Neural progenitor cell (in vitro differentiated cells): ENCODE data around the gene HLA-DOB. TPM values are rescaled to one million over a fixed set of nuclear protein-coding genes. Genes with fewer than 3 reads are reported as not detected.
A peak's percentile ranks its signal among the peaks of the same experiment; 100 is the strongest.
"Not testable (repeated sequence)": the region's sequence is repeated elsewhere in the genome, so short reads cannot be mapped to it uniquely, and the experiment has no call there.

Source experiments
- DNase-seq: peaks from one replicate; pipeline ENCODE4 v3.0.0-alpha.2; 2016; ENCODE audit warnings: low spot score
- H2AFZ ChIP-seq: fragments of 200-600 bp; sonication (generic); replicated peaks from 2 replicates; pipeline ENCODE4 v1.6.1; 2016; ENCODE audit warnings: antibody characterized with exemption
- H3F3A ChIP-seq: fragments of 200-600 bp; sonication (generic); 2 replicates; pipeline ENCODE4 v1.6.1; 2016; ENCODE audit warnings: antibody characterized with exemption, low read depth
- H3K27ac ChIP-seq: fragments of 200-600 bp; sonication (generic); 2 replicates; pipeline ENCODE4 v1.5.1; 2016; ENCODE audit warnings: mild to moderate bottlenecking
- H3K27me3 ChIP-seq: fragments of 200-600 bp; sonication (generic); 2 replicates; pipeline ENCODE4 v1.6.1; 2016; ENCODE audit warnings: mild to moderate bottlenecking, moderate library complexity
- H3K36me3 ChIP-seq: fragments of 200-600 bp; sonication (generic); 2 replicates; pipeline ENCODE4 v1.5.1; 2016
- H3K4me1 ChIP-seq: fragments of 200-600 bp; sonication (generic); 2 replicates; pipeline ENCODE4 v1.6.1; 2016; ENCODE audit warnings: mixed run types
- H3K4me2 ChIP-seq: fragments of 200-600 bp; sonication (generic); 2 replicates; pipeline ENCODE4 v1.6.1; 2016
- H3K4me3 ChIP-seq: fragments of 200-600 bp; sonication (generic); 2 replicates; pipeline ENCODE4 v1.5.1; 2016
- H3K79me2 ChIP-seq: fragments of 200-600 bp; sonication (generic); 2 replicates; pipeline ENCODE4 v1.6.1; 2016; ENCODE audit warnings: low read depth
- H3K9ac ChIP-seq: fragments of 200-600 bp; sonication (generic); 2 replicates; pipeline ENCODE4 v1.6.1; 2016
- H3K9me3 ChIP-seq: fragments of 200-600 bp; sonication (generic); 2 replicates; pipeline ENCODE4 v1.5.1; 2016; ENCODE audit warnings: low read depth
- H4K20me1 ChIP-seq: fragments of 200-600 bp; sonication (generic); 2 replicates; pipeline ENCODE4 v1.6.1; 2016; ENCODE audit warnings: low read depth
- H3K27ac Mint-ChIP-seq: 3 replicates; pipeline ENCODE4 v1.8.0; 2021; ENCODE audit warnings: mixed read lengths
- H3K27me3 Mint-ChIP-seq: 2 replicates; pipeline ENCODE4 v1.8.0; 2022; ENCODE audit warnings: low read depth, mild to moderate bottlenecking, inconsistent platforms, moderate library complexity, mixed read lengths; ENCODE audit not compliant: insufficient read depth
- H3K36me3 Mint-ChIP-seq: 3 replicates; pipeline ENCODE4 v1.8.0; 2021; ENCODE audit warnings: mixed read lengths
- H3K4me1 Mint-ChIP-seq: 3 replicates; pipeline ENCODE4 v1.8.0; 2021; ENCODE audit warnings: mixed read lengths
- H3K4me3 Mint-ChIP-seq: 3 replicates; pipeline ENCODE4 v1.8.0; 2021; ENCODE audit warnings: mild to moderate bottlenecking, moderate library complexity, mixed read lengths
- H3K9me3 Mint-ChIP-seq: 3 replicates; pipeline ENCODE4 v1.8.0; 2020; ENCODE audit warnings: mixed read lengths
- CTCF ChIP-seq: fragments of 200-600 bp; sonication (generic); IDR thresholded peaks from 2 replicates; pipeline ENCODE4 v1.5.1; 2017; ENCODE audit warnings: antibody characterized with exemption, mild to moderate bottlenecking
- EZH2 ChIP-seq: fragments of 200-600 bp; sonication (generic); IDR thresholded peaks from 2 replicates; pipeline ENCODE4 v1.6.1; 2017; ENCODE audit warnings: antibody characterized with exemption, mild to moderate bottlenecking, moderate library complexity
- EZH2phosphoT487 ChIP-seq: fragments of 200-600 bp; sonication (generic); IDR thresholded peaks from 2 replicates; pipeline ENCODE4 v1.6.1; 2017; ENCODE audit warnings: antibody characterized with exemption
- total RNA-seq: library from RNA; depleted of rRNA; stranded (reverse); fragments of >200 nt; gene quantifications from 2 replicates; pipeline ENCODE4 v1.2.3, GENCODE V29; 2015; ENCODE audit warnings: low replicate concordance

Gene HLA-DOB
- total RNA-seq, 1 donor from 2014 or later, result 2.6 TPM

GRCh38 chr6:32785781-32786533 is 30.8 kb downstream of the HLA-DOB start:
- Histone ChIP-seq H4K20me1 (no peaks in the 10 kb centered on the region), H3K27me3 (no peaks in the 10 kb centered on the region), H3K4me3 (no peak overlapping the region), H3F3A (no peaks in the 10 kb centered on the region), H3K27ac (no peak overlapping the region), H3K36me3 (no peaks in the 10 kb centered on the region), H3K4me2 (no peak overlapping the region), H3K9ac (no peak overlapping the region), H3K4me1 (no peaks in the 10 kb centered on the region), H2AFZ (no peak overlapping the region), H3K9me3 (no peaks in the 10 kb centered on the region), H3K79me2 (no peaks in the 10 kb centered on the region)
- Mint-ChIP-seq H3K4me3 (no peak overlapping the region), H3K9me3 (no peaks in the 10 kb centered on the region), H3K36me3 (no peaks in the 10 kb centered on the region), H3K27ac (no peak overlapping the region), H3K27me3 (peaks cover 2% of the 10 kb centered on the region), H3K4me1 (no peaks in the 10 kb centered on the region)
- no peak for TF ChIP-seq EZH2phosphoT487
- peak; percentile 77 for TF ChIP-seq CTCF
- TF ChIP-seq EZH2, result no peak
- peak; percentile 75 for DNase-seq

- H3K27ac Mint-ChIP-seq, H3K36me3 Mint-ChIP-seq, H3K79me2 ChIP-seq, H3K4me3 Mint-ChIP-seq, H3K27ac ChIP-seq, H2AFZ ChIP-seq, H3K27me3 Mint-ChIP-seq, H3K4me1 Mint-ChIP-seq, H3K4me3 ChIP-seq, H3K9ac ChIP-seq, DNase-seq, H3K27me3 ChIP-seq, H3K4me1 ChIP-seq, H4K20me1 ChIP-seq, H3K4me2 ChIP-seq, H3F3A ChIP-seq, H3K36me3 ChIP-seq, H3K9me3 ChIP-seq, H3K9me3 Mint-ChIP-seq: not testable (repeated sequence)
Measured at GRCh38 chr6:32782923-32783322, 33.9 kb downstream of the HLA-DOB start.

- Histone ChIP-seq H3K4me2 (no peak overlapping the region), H3K79me2 (no peaks in the 10 kb centered on the region), H4K20me1 (no peaks in the 10 kb centered on the region), H3K9ac (no peak overlapping the region), H3F3A (no peaks in the 10 kb centered on the region), H3K27me3 (no peaks in the 10 kb centered on the region), H3K4me3 (no peak overlapping the region), H3K36me3 (no peaks in the 10 kb centered on the region), H3K9me3 (no peaks in the 10 kb centered on the region), H3K27ac (no peak overlapping the region), H2AFZ (no peak overlapping the region), H3K4me1 (no peaks in the 10 kb centered on the region)
- Mint-ChIP-seq H3K36me3 (no peaks in the 10 kb centered on the region), H3K4me3 (no peak overlapping the region), H3K27ac (no peak overlapping the region), H3K9me3 (no peaks in the 10 kb centered on the region), H3K4me1 (no peaks in the 10 kb centered on the region), H3K27me3 (peaks cover 8% of the 10 kb centered on the region)
- TF ChIP-seq EZH2phosphoT487 (no peak), EZH2 (no peak), CTCF (no peak)
- no peak for DNase-seq
Measured at GRCh38 chr6:32779036-32779435, 37.8 kb downstream of the HLA-DOB start.

GRCh38 chr6:32775071-32775470 is 41.7 kb downstream of the HLA-DOB start:
- no peak for TF ChIP-seq CTCF
- TF ChIP-seq EZH2phosphoT487, result no peak
- TF ChIP-seq EZH2, result no peak
- H3K36me3 Mint-ChIP-seq, result no peaks in the 10 kb centered on the region
- no peak overlapping the region for H3K4me3 ChIP-seq
- H3K9me3 Mint-ChIP-seq, result no peaks in the 10 kb centered on the region
- no peak overlapping the region for H2AFZ ChIP-seq
- no peaks in the 10 kb centered on the region for H4K20me1 ChIP-seq
- no peaks in the 10 kb centered on the region for H3F3A ChIP-seq
- H3K79me2 ChIP-seq, result no peaks in the 10 kb centered on the region
- no peaks in the 10 kb centered on the region for H3K4me1 ChIP-seq
- no peaks in the 10 kb centered on the region for H3K36me3 ChIP-seq
- no peaks in the 10 kb centered on the region for H3K9me3 ChIP-seq
- H3K4me2 ChIP-seq, result no peak overlapping the region
- H3K27me3 ChIP-seq, result no peaks in the 10 kb centered on the region
- no peak overlapping the region for H3K9ac ChIP-seq
- H3K4me1 Mint-ChIP-seq, result no peaks in the 10 kb centered on the region
- DNase-seq, result no peak
- H3K27ac Mint-ChIP-seq, result no peak overlapping the region
- H3K27ac ChIP-seq, result no peak overlapping the region
- no peak overlapping the region for H3K4me3 Mint-ChIP-seq
- peaks cover 8% of the 10 kb centered on the region for H3K27me3 Mint-ChIP-seq
